Gastroesophageal sphincter (tissue), 3 donors: Measurements from ENCODE around the gene ZER1.

Experiments used
- CTCF ChIP-seq, 4 experiments: fragments of 200-600 bp in 2 of 4; fragments of 450-650 bp in 2 of 4; sonication (generic) in 1 of 4; IDR thresholded peaks; one replicate each; pipeline ENCODE4 v1.5.1; 2017 to 2019; ENCODE audit warnings: antibody characterized with exemption in 4 of 4, mild to moderate bottlenecking in 2 of 4, moderate library complexity in 2 of 4
- EP300 ChIP-seq: sonication (generic); formaldehyde crosslinking; IDR thresholded peaks from one replicate; pipeline ENCODE4 v1.6.1; 2017; ENCODE audit warnings: antibody characterized with exemption, mild to moderate bottlenecking
- POLR2A ChIP-seq, 2 donors: fragments of 450-650 bp; IDR thresholded peaks; one replicate each; pipeline ENCODE4 v1.6.1; 2017; ENCODE audit warnings: antibody characterized with exemption in 2 of 2, mild to moderate bottlenecking in 2 of 2, moderate library complexity in 1 of 2

- TF ChIP-seq CTCF (IDR thresholded peaks at IDR 0.05) (no peak), POLR2A (IDR thresholded peaks at IDR 0.05) (no peak), EP300 (no peak)
Measured at GRCh38 chr9:128743421-128743820, 28.3 kb downstream of the ZER1 start.
